Measurements from ENCODE around the gene IFT74.

The IFT74 gene

DNA sequence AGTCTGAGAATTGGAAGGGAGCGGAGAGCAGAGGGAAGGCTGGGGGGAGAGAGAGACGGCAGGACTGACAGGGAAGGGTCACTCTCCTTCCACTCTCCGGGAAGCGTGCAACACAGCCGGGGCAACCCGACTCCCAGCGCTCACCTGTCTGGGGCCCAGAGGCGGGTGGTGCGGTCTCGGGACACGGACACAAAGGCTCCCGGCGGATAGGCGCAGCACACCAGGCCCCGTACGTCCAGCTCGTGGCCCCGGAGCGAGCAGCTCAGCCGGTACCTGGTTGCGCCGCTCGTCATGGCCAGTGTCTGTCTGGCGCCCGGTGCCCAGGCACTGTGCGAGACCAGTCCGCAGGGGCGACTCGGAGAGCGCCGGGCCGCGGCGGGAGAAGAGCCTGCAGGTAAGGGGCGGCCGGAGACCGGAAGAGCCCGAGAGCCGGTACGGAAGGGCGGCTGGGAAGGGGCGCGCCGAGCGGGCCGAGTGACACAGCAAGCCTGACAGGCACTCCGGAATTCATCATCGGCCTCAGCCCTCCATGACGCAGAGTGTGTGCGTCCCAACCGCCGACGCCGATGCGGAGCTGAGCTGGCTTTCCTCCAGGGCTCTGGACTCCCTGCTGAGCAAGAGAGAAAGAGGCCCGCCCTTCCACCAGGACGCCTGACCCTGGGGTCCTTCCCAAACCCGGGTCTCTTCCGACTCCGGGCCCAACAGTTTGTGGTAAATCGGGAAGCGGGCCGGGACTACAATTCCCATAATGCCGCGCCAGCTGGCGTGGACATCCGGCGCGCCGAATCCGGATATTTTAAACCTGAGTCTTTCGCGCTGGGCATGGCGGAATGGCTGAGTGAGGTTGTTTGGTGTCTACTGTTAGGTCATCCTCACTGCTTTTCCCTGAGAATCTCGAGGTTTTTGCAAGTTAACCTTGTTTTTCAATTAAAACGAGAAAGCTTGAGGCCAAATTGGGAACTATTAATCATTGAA is 9.2 kb upstream of the IFT74 start, which contains the start of gene PLAA:
Gene PLAA (minus strand): TSS at position 490 of the 975 bp plus-strand sequence. CDS start 197 bp downstream, at position 293.
- WGBS, 2 experiments (ENCODE audit: insufficient coverage in 2 of 2), result 0% methylated on average over 69 to 74 of the region's 76 CpGs
- Histone ChIP-seq H3K9me3 (ENCODE audit: control insufficient read depth, low read length) (no peaks in the 10 kb centered on the region), H3K4me1 (ENCODE audit: control insufficient read depth, insufficient read depth, low read length, poor library complexity, severe bottlenecking) (no peaks in the 10 kb centered on the region), H3K27ac (ENCODE audit: low read depth, low read length, severe bottlenecking) (peak within 1 kb of the TSS; percentile 98), H3K4me3 (ENCODE audit: extremely low read depth, insufficient read depth, low read length, poor library complexity, severe bottlenecking) (peak within 1 kb of the TSS; percentile 96), H3K36me3 (ENCODE audit: control insufficient read depth, insufficient read depth, low read length) (peaks cover 25% of the 10 kb centered on the region)

DNA sequence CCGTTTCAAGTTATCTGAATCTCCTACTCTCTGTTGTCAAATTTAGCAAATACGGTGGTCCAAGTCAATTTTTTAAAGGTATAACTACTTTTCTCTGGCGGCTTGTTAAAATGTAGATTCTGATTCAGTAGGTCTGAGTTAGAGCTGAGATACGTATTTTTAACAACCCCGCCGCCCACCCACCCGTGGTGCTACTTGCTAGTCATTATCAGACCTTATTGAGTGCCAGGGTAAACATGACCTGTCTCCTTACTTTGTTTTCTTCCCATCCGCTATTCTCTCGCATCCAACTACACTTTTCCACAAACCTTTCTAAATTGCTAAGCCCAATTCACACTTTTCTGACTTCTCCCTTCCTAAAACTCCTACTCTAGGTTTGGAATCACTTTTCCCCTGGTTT is 8.5 kb upstream of the IFT74 start:
- H3K9me3 ChIP-seq (ENCODE audit: control insufficient read depth, low read length), result no peaks in the 10 kb centered on the region
- H3K4me1 ChIP-seq (ENCODE audit: control insufficient read depth, insufficient read depth, low read length, poor library complexity, severe bottlenecking), result no peaks in the 10 kb centered on the region
- peak overlapping the region; percentile 98 for H3K27ac ChIP-seq (ENCODE audit: low read depth, low read length, severe bottlenecking)
- 0 to 2% methylated on average over 4 of the region's 9 CpGs for WGBS, 2 experiments (ENCODE audit: insufficient coverage in 2 of 2)
- peaks cover 19% of the 10 kb centered on the region for H3K36me3 ChIP-seq (ENCODE audit: control insufficient read depth, insufficient read depth, low read length)
- H3K4me3 ChIP-seq (ENCODE audit: extremely low read depth, insufficient read depth, low read length, poor library complexity, severe bottlenecking), result peak overlapping the region; percentile 96

DNA sequence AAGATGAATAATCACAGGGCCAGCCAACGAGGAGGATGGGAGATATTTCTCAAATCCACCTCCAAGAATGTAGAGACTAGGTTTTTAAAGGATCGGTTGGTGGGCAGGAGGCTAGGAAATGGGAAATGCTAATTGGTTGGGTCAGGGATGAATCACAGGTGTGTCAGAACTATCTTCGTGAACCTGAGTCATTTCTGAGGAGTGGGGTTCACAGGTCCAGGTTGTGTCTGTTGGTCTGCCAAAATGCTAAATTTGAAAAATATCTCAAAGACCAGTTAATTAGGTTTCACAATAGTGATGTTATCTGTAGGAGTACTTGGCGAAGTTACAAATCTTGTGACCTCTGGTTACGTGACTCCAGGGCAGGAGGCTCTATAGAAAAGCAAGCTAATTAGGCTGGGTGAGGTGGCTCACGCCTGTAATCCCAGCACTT is 6.6 kb upstream of the IFT74 start:
- Histone ChIP-seq H3K36me3 (ENCODE audit: control insufficient read depth, insufficient read depth, low read length) (peaks cover under 1% of the 10 kb centered on the region), H3K9me3 (ENCODE audit: control insufficient read depth, low read length) (no peaks in the 10 kb centered on the region), H3K27ac (ENCODE audit: low read depth, low read length, severe bottlenecking) (no peak overlapping the region), H3K4me3 (ENCODE audit: extremely low read depth, insufficient read depth, low read length, poor library complexity, severe bottlenecking) (no peak overlapping the region), H3K4me1 (ENCODE audit: control insufficient read depth, insufficient read depth, low read length, poor library complexity, severe bottlenecking) (no peaks in the 10 kb centered on the region)
- WGBS, 2 experiments (ENCODE audit: insufficient coverage in 2 of 2), result 85 to 89% methylated on average over 3 to 6 of the region's 6 CpGs

DNA sequence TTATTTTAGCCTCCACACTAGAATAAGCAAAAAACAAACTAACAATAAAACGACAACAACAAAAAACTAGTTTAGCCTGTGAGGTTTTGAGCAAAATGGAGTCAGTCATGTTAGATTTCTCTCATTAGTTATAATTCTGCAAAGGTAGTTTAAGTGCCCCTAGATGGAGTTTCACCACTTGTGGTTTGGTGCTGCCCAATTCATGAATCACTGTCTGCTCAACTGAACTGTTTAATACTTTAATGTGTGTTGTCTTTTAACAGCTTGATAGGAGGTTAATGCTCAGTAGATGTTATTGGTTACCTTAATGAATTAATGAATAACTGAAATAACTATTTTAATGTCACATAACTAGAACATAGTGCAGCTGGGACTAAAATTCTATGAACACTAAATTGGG is 5.7 kb upstream of the IFT74 start:
- WGBS, 2 experiments (ENCODE audit: insufficient coverage in 2 of 2), result no CpG with 5 or more reads among the region's 1 CpG
- Histone ChIP-seq H3K4me3 (ENCODE audit: extremely low read depth, insufficient read depth, low read length, poor library complexity, severe bottlenecking) (no peak overlapping the region), H3K36me3 (ENCODE audit: control insufficient read depth, insufficient read depth, low read length) (no peaks in the 10 kb centered on the region), H3K9me3 (ENCODE audit: control insufficient read depth, low read length) (no peaks in the 10 kb centered on the region), H3K27ac (ENCODE audit: low read depth, low read length, severe bottlenecking) (no peak overlapping the region), H3K4me1 (ENCODE audit: control insufficient read depth, insufficient read depth, low read length, poor library complexity, severe bottlenecking) (peaks cover 5% of the 10 kb centered on the region)

DNA sequence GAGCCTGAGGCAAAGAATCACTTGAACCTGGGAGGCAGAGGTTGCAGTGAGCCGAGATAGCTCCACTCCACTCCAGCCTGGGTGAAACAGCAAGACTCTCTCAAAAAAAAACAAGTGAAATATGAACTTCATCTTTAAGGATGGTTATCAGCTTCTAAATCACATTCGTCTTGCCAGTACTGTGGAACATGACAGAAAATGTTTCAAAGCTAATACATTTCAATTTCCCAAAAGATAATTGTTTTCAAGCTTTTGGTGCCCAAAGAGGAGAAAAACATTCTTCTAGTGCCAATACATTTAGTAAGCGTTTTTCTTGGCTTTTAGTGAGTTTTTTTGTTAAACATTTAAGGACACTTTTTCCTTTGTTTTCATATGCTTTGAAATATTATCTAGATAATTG is 4.4 kb upstream of the IFT74 start:
- Histone ChIP-seq H3K9me3 (ENCODE audit: control insufficient read depth, low read length) (no peaks in the 10 kb centered on the region), H3K27ac (ENCODE audit: low read depth, low read length, severe bottlenecking) (no peak overlapping the region), H3K4me1 (ENCODE audit: control insufficient read depth, insufficient read depth, low read length, poor library complexity, severe bottlenecking) (peaks cover 5% of the 10 kb centered on the region), H3K4me3 (ENCODE audit: extremely low read depth, insufficient read depth, low read length, poor library complexity, severe bottlenecking) (no peak overlapping the region), H3K36me3 (ENCODE audit: control insufficient read depth, insufficient read depth, low read length) (no peaks in the 10 kb centered on the region)
- WGBS, 2 experiments (ENCODE audit: insufficient coverage in 2 of 2), result 92 to 100% methylated on average over 2 of the region's 3 CpGs

DNA sequence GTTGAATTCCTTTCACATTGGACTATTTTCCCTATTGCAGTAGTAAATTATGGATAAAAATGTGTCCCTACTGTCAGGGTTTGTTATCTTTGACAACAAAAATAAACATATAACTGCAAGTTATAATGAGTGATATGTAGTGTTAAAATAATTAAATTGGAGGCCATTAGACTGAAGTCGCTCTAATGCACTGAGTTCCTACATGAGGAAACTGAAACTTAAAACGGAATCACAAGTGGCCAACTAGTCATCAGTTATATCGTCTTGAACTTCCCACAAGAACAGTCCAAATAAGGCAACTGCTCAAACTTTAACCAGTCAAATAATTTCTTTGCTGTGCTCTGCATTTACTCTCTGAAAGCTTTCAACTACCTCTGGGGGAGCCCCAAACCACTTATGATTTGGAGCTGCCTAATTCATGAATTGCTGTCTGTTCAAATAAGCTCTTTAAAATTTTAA is 2.1 kb upstream of the IFT74 start:
- no peaks in the 10 kb centered on the region for H3K9me3 ChIP-seq (ENCODE audit: control insufficient read depth, low read length)
- peaks cover 5% of the 10 kb centered on the region for H3K4me1 ChIP-seq (ENCODE audit: control insufficient read depth, insufficient read depth, low read length, poor library complexity, severe bottlenecking)
- WGBS, 2 experiments (ENCODE audit: insufficient coverage in 2 of 2), result 84 to 98% methylated on average over 3 of the region's 3 CpGs
- H3K27ac ChIP-seq (ENCODE audit: low read depth, low read length, severe bottlenecking), result no peak overlapping the region
- H3K36me3 ChIP-seq (ENCODE audit: control insufficient read depth, insufficient read depth, low read length), result no peaks in the 10 kb centered on the region
- no peak overlapping the region for H3K4me3 ChIP-seq (ENCODE audit: extremely low read depth, insufficient read depth, low read length, poor library complexity, severe bottlenecking)

DNA sequence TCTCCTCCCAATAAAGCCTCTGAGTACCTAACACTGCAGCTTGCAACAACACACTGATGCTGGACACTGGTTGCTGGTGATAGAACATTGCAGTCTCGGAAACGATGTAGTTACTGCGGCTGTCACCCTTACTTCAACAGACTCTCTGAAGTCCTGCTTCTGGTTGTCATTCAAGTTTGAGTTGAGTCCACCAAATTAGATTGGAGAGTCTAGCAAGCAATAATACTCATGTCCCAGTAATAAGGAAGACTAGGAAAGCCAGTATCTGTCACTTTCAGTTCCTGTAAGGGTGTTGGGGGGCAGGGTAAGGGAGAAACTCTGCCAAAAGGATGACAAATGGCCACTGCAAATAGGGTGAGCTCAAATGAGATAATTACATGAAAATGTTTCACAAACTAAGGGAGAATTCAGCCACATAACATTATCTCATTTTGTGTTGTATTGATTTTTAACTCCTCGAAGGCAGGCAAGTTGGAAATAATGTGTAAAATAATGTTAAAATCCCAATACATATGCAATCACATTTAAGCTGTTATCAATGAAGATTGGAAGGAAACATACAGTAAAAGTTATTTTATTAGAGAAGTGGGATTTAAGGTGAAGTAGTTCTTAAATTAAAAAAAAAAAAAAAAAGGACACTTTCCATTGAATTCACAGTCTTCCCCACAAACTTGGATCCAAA is 849 bp upstream of the IFT74 start:
- 90 to 92% methylated on average over 2 to 3 of the region's 4 CpGs for WGBS, 2 experiments (ENCODE audit: insufficient coverage in 2 of 2)

DNA sequence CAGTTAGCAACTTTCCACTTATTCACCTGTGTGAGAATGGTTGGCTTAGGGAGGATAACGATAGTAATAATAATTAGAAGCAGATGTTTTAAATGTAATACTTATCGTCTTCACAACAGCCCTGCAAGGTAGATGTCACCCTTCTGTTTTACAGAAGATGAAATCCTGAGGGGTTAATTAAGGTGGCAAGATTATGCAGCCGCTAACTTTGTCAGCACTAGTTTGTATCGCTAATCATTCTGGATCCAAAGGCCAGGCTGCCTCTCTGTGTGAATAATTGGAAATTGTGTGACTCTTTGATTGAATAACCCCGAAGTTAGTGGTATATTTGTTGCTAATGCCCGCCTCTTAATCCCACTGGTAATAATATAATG is 635 bp downstream of the IFT74 start:
- peak overlapping the region; percentile 60 for H3K4me3 ChIP-seq (ENCODE audit: extremely low read depth, insufficient read depth, low read length, poor library complexity, severe bottlenecking)
- no peaks in the 10 kb centered on the region for H3K9me3 ChIP-seq (ENCODE audit: control insufficient read depth, low read length)
- H3K36me3 ChIP-seq (ENCODE audit: control insufficient read depth, insufficient read depth, low read length), result peaks cover 3% of the 10 kb centered on the region
- peaks cover 5% of the 10 kb centered on the region for H3K4me1 ChIP-seq (ENCODE audit: control insufficient read depth, insufficient read depth, low read length, poor library complexity, severe bottlenecking)
- 83 to 100% methylated on average over 2 of the region's 6 CpGs for WGBS, 2 experiments (ENCODE audit: insufficient coverage in 2 of 2)
- H3K27ac ChIP-seq (ENCODE audit: low read depth, low read length, severe bottlenecking), result peak overlapping the region; percentile 95

More for the DNA sequence above, 849 bp upstream of the IFT74 start:
- H3K27ac ChIP-seq (ENCODE audit: low read depth, low read length, severe bottlenecking), result peak overlapping the region; percentile 95
- H3K4me1 ChIP-seq (ENCODE audit: control insufficient read depth, insufficient read depth, low read length, poor library complexity, severe bottlenecking), result peaks cover 5% of the 10 kb centered on the region
- no peaks in the 10 kb centered on the region for H3K36me3 ChIP-seq (ENCODE audit: control insufficient read depth, insufficient read depth, low read length)
- peak overlapping the region; percentile 60 for H3K4me3 ChIP-seq (ENCODE audit: extremely low read depth, insufficient read depth, low read length, poor library complexity, severe bottlenecking)
- H3K9me3 ChIP-seq (ENCODE audit: control insufficient read depth, low read length), result no peaks in the 10 kb centered on the region

DNA sequence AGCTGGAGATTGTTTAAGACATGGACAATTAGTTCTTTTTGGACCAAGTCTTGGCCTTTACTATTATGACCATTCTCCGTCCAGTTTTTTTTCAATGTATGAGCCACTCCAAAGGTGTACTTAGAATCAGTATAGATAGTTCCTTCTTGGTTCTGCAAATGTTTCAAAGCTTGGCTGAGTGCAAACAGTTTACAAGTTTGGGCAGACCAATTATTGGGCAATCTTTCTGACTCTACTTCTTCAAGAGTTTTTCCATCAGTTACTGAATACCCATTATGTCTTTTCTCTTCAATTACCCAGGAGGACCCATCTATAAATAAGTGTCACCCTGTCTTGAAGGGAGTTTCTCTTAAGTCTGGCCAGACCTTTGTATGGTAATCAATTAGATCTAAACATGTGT is 15.5 kb downstream of the IFT74 start:
- 100% methylated on average over 1 of the region's 1 CpG; no CpG with 5 or more reads in 1 of the 2 experiments for WGBS, 2 experiments (ENCODE audit: insufficient coverage in 2 of 2)
- Histone ChIP-seq H3K36me3 (ENCODE audit: control insufficient read depth, insufficient read depth, low read length) (no peaks in the 10 kb centered on the region), H3K4me3 (ENCODE audit: extremely low read depth, insufficient read depth, low read length, poor library complexity, severe bottlenecking) (no peak overlapping the region)

DNA sequence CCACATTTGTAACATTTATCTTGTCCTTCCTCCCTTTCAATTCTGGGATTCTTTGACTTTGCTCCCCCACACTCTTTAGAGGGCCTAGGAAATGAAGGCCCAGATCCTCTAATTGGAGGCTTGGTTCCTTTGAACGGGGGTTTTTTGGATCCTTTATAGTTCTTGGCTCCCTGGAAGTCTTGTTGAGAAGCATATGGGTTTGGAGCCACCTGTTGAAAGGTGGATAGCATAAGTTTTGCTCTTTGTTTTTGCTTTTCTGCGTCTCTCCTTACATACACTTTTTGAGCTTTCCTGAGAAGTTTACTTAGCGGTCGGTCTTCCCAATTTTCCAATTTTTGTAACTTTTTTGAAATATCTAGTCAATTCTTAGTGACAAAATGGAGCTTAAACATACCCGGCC is 17.8 kb downstream of the IFT74 start:
- Histone ChIP-seq H3K9me3 (ENCODE audit: control insufficient read depth, low read length) (peaks cover 11% of the 10 kb centered on the region), H3K4me1 (ENCODE audit: control insufficient read depth, insufficient read depth, low read length, poor library complexity, severe bottlenecking) (no peaks in the 10 kb centered on the region), H3K27ac (ENCODE audit: low read depth, low read length, severe bottlenecking) (no peak overlapping the region), H3K36me3 (ENCODE audit: control insufficient read depth, insufficient read depth, low read length) (no peaks in the 10 kb centered on the region), H3K4me3 (ENCODE audit: extremely low read depth, insufficient read depth, low read length, poor library complexity, severe bottlenecking) (no peak overlapping the region)
- 93 to 100% methylated on average over 1 to 3 of the region's 5 CpGs for WGBS, 2 experiments (ENCODE audit: insufficient coverage in 2 of 2)

More for the DNA sequence above, 15.5 kb downstream of the IFT74 start:
- no peaks in the 10 kb centered on the region for H3K4me1 ChIP-seq (ENCODE audit: control insufficient read depth, insufficient read depth, low read length, poor library complexity, severe bottlenecking)
- peaks cover 11% of the 10 kb centered on the region for H3K9me3 ChIP-seq (ENCODE audit: control insufficient read depth, low read length)
- no peak overlapping the region for H3K27ac ChIP-seq (ENCODE audit: low read depth, low read length, severe bottlenecking)

All from mesodermal cell (in vitro differentiated cells).